Astrocyte (in vitro differentiated cells and primary cell): ENCODE results near the gene BCAN. TPM values are rescaled to one million over a fixed set of nuclear protein-coding genes. Genes with fewer than 3 reads are reported as not detected.

ENCODE experiments used
- DNase-seq: peaks from one replicate; pipeline ENCODE4 v3.0.0-alpha.2; 2010; ENCODE audit warnings: low read depth
- FAIRE-seq: peaks from 2 replicates; lab custom pipeline; 2011; peaks lifted over from hg19 to GRCh38; lab: Jason Lieb, UNC
- H2AFZ ChIP-seq: 2 replicates; pipeline ENCODE4 v1.6.0; 2012; ENCODE audit warnings: low read depth, low read length, inconsistent platforms
- H3K27ac ChIP-seq: 2 replicates; pipeline ENCODE4 v1.5.1; 2011; ENCODE audit warnings: low read depth, low read length, inconsistent platforms
- H3K27me3 ChIP-seq: 2 replicates; pipeline ENCODE4 v1.6.0; 2011; ENCODE audit warnings: low read length, inconsistent platforms; ENCODE audit not compliant: insufficient read depth
- H3K36me3 ChIP-seq: 2 replicates; pipeline ENCODE4 v1.5.1; 2011; ENCODE audit warnings: low read length, inconsistent platforms; ENCODE audit not compliant: insufficient read depth
- H3K4me1 ChIP-seq: 2 replicates; pipeline ENCODE4 v1.5.1; 2011; ENCODE audit warnings: low read length, inconsistent platforms; ENCODE audit not compliant: insufficient read depth
- H3K4me2 ChIP-seq: 2 replicates; pipeline ENCODE4 v1.6.0; 2012; ENCODE audit warnings: low read length, inconsistent platforms
- H3K4me3 ChIP-seq: 2 replicates; pipeline ENCODE4 v1.5.1; 2011; ENCODE audit warnings: low read depth, mild to moderate bottlenecking, low read length, inconsistent platforms; ENCODE audit not compliant: insufficient read depth
- H3K79me2 ChIP-seq: 2 replicates; pipeline ENCODE4 v1.6.0; 2012; ENCODE audit warnings: mild to moderate bottlenecking, low read length, inconsistent platforms; ENCODE audit not compliant: insufficient read depth
- H3K9ac ChIP-seq: 2 replicates; pipeline ENCODE4 v1.6.0; 2012; ENCODE audit warnings: mild to moderate bottlenecking, low read length, inconsistent platforms
- H3K9me3 ChIP-seq: 2 replicates; pipeline ENCODE4 v1.5.1; 2012; ENCODE audit warnings: low read depth, mild to moderate bottlenecking, low read length, inconsistent platforms; ENCODE audit not compliant: insufficient read depth
- H4K20me1 ChIP-seq: 2 replicates; pipeline ENCODE4 v1.6.0; 2012; ENCODE audit warnings: low read length, inconsistent platforms; ENCODE audit not compliant: insufficient read depth
- H3K27ac Mint-ChIP-seq: one replicate; pipeline ENCODE4 v1.8.0; 2021; ENCODE audit warnings: mild to moderate bottlenecking, mixed read lengths; ENCODE audit not compliant: unreplicated experiment
- H3K27me3 Mint-ChIP-seq: one replicate; pipeline ENCODE4 v1.8.0; 2021; ENCODE audit warnings: low read depth, mixed read lengths; ENCODE audit not compliant: unreplicated experiment
- H3K36me3 Mint-ChIP-seq: one replicate; pipeline ENCODE4 v1.8.0; 2021; ENCODE audit warnings: low read depth, mixed read lengths; ENCODE audit not compliant: unreplicated experiment
- H3K4me1 Mint-ChIP-seq: one replicate; pipeline ENCODE4 v1.8.0; 2021; ENCODE audit warnings: low read depth, mixed read lengths; ENCODE audit not compliant: unreplicated experiment
- H3K4me3 Mint-ChIP-seq: one replicate; pipeline ENCODE4 v1.8.0; 2021; ENCODE audit warnings: mild to moderate bottlenecking, moderate library complexity, mixed read lengths; ENCODE audit not compliant: unreplicated experiment
- H3K9me3 Mint-ChIP-seq: one replicate; pipeline ENCODE4 v1.8.0; 2021; ENCODE audit warnings: mild to moderate bottlenecking, mixed read lengths; ENCODE audit not compliant: unreplicated experiment
- CTCF ChIP-seq: IDR thresholded peaks from 2 replicates; pipeline ENCODE4 v1.5.1; 2011; ENCODE audit warnings: low read depth, mild to moderate bottlenecking, inconsistent platforms, low read length, moderate library complexity; ENCODE audit not compliant: insufficient read depth
- EZH2 ChIP-seq: IDR thresholded peaks from 2 replicates; pipeline ENCODE4 v1.6.1; 2012; ENCODE audit warnings: mild to moderate bottlenecking, low read length, inconsistent platforms; ENCODE audit not compliant: insufficient read depth
- total RNA-seq: library from RNA; stranded (reverse); gene quantifications from 2 replicates; pipeline ENCODE4 v1.2.1, GENCODE V29; 2021

Gene BCAN
- total RNA-seq, 1 donor from 2014 or later = 0.41 TPM

- peaks cover 4% of the 10 kb centered on the region for H3K79me2 ChIP-seq
- Mint-ChIP-seq H3K27me3 (peaks cover 30% of the 10 kb centered on the region), H3K4me3 (no peak overlapping the region), H3K36me3 (no peaks in the 10 kb centered on the region), H3K27ac (no peak overlapping the region), H3K9me3 (no peaks in the 10 kb centered on the region), H3K4me1 (peaks cover 5% of the 10 kb centered on the region)
- FAIRE-seq (no peak), DNase-seq (no peak)
- no peaks in the 10 kb centered on the region for H3K9me3 ChIP-seq
- no peaks in the 10 kb centered on the region for H3K36me3 ChIP-seq
- no peak overlapping the region for H2AFZ ChIP-seq
- peaks cover 15% of the 10 kb centered on the region for H3K4me1 ChIP-seq
- no peak overlapping the region for H3K4me3 ChIP-seq
- H4K20me1 ChIP-seq = no peaks in the 10 kb centered on the region
- H3K27ac ChIP-seq = no peak overlapping the region
- TF ChIP-seq CTCF (no peak), EZH2 (no peak)
- peaks cover 5% of the 10 kb centered on the region for H3K27me3 ChIP-seq
- no peak overlapping the region for H3K9ac ChIP-seq
- H3K4me2 ChIP-seq = no peak overlapping the region
These were observed 40.4 kb downstream of the BCAN start for GRCh38 chr1:156682166-156682890.

- Histone ChIP-seq H3K27ac (no peak overlapping the region), H3K4me1 (peaks cover 15% of the 10 kb centered on the region), H3K9ac (no peak overlapping the region), H3K27me3 (peaks cover 5% of the 10 kb centered on the region), H3K4me2 (peak overlapping the region; percentile 34), H2AFZ (no peak overlapping the region), H3K36me3 (no peaks in the 10 kb centered on the region), H3K9me3 (no peaks in the 10 kb centered on the region), H3K4me3 (no peak overlapping the region), H4K20me1 (no peaks in the 10 kb centered on the region), H3K79me2 (no peaks in the 10 kb centered on the region)
- H3K9me3 Mint-ChIP-seq = no peaks in the 10 kb centered on the region
- H3K4me3 Mint-ChIP-seq = no peak overlapping the region
- H3K4me1 Mint-ChIP-seq = peaks cover 5% of the 10 kb centered on the region
- no peaks in the 10 kb centered on the region for H3K36me3 Mint-ChIP-seq
- peaks cover 28% of the 10 kb centered on the region for H3K27me3 Mint-ChIP-seq
- no peak for TF ChIP-seq EZH2
- no peak for TF ChIP-seq CTCF
- FAIRE-seq (no peak), DNase-seq (no peak)
- H3K27ac Mint-ChIP-seq = no peak overlapping the region
These were observed 42.4 kb downstream of the BCAN start for GRCh38 chr1:156684227-156684782.
